Measurements from ENCODE around the gene TOMM34.

DNA sequence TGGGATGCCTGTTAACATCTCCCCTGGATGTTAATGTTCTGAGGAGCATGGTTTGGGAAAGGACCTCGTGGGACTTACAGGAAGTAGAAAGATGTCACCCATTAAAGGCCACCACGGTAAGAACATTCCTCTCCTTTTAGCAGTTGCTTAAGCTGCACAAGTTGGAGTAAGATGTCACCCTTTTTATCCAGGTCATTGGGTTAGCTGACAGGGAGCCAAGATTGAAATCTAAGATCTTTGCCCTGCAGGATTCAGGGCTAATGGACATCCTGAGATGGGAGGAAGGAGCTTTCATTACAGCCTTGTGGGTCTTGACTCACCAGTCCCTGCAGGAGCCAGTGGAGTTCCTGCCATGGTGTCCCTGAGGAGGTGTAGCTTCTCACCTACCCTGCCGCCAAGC, 28.3 kb downstream of the TOMM34 start:
- TF ChIP-seq MTA1 (CRISPR knock-in tag; IDR thresholded peaks at IDR 0.05; ENCODE audit: borderline replicate concordance), result no peak
- TF ChIP-seq ZNF24 (IDR thresholded peaks at IDR 0.05), result no peak
- no peak for TF ChIP-seq ZNF747 (CRISPR knock-in tag; IDR thresholded peaks at IDR 0.05; ENCODE audit: borderline replicate concordance)
- no peak for TF ChIP-seq CBX1 (IDR thresholded peaks at IDR 0.05; ENCODE audit: low read depth)
- TF ChIP-seq, protein P1, sequence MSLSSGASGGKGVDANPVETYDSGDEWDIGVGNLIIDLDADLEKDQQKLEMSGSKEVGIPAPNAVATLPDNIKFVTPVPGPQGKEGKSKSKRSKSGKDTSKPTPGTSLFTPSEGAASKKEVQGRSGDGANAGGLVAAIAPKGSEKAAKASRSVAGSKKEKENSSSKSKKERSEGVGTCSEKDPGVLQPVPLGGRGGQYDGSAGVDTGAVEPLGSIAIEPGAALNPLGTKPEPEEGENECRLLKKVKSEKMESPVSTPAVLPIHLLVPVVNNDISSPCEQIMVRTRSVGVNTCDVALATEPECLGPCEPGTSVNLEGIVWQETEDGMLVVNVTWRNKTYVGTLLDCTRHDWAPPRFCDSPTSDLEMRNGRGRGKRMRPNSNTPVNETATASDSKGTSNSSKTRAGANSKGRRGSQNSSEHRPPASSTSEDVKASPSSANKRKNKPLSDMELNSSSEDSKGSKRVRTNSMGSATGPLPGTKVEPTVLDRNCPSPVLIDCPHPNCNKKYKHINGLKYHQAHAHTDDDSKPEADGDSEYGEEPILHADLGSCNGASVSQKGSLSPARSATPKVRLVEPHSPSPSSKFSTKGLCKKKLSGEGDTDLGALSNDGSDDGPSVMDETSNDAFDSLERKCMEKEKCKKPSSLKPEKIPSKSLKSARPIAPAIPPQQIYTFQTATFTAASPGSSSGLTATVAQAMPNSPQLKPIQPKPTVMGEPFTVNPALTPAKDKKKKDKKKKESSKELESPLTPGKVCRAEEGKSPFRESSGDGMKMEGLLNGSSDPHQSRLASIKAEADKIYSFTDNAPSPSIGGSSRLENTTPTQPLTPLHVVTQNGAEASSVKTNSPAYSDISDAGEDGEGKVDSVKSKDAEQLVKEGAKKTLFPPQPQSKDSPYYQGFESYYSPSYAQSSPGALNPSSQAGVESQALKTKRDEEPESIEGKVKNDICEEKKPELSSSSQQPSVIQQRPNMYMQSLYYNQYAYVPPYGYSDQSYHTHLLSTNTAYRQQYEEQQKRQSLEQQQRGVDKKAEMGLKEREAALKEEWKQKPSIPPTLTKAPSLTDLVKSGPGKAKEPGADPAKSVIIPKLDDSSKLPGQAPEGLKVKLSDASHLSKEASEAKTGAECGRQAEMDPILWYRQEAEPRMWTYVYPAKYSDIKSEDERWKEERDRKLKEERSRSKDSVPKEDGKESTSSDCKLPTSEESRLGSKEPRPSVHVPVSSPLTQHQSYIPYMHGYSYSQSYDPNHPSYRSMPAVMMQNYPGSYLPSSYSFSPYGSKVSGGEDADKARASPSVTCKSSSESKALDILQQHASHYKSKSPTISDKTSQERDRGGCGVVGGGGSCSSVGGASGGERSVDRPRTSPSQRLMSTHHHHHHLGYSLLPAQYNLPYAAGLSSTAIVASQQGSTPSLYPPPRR (CRISPR knock-in tag; IDR thresholded peaks at IDR 0.05; ENCODE audit: borderline replicate concordance), result no peak
